GM23338 (cell line): ENCODE results near the gene DAPK3. TPM values are rescaled to one million over a fixed set of nuclear protein-coding genes. Genes with fewer than 3 reads are reported as not detected.

Experiments
- ATAC-seq: fragments of 200-7000 bp; cut with Tn5 transposase; 3 replicates; pipeline ENCODE4 v1.9.1; 2020
- DNase-seq: peaks from one replicate; pipeline ENCODE4 v3.0.0-alpha.2; 2015; ENCODE audit warnings: low spot score
- H2AFZ ChIP-seq: fragments of 200-600 bp; sonication (generic); 2 replicates; pipeline ENCODE4 v1.8.0; 2016; ENCODE audit warnings: antibody characterized with exemption, mild to moderate bottlenecking, moderate library complexity
- H3F3A ChIP-seq: fragments of 200-600 bp; sonication (generic); replicated peaks from 2 replicates; pipeline ENCODE4 v1.8.0; 2017; ENCODE audit warnings: antibody characterized with exemption, mixed run types, low read depth
- H3K27ac ChIP-seq: fragments of 200-600 bp; sonication (generic); 2 replicates; pipeline ENCODE4 v1.6.1; 2016; ENCODE audit warnings: low read depth
- H3K27me3 ChIP-seq: fragments of 200-600 bp; sonication (generic); 2 replicates; pipeline ENCODE4 v1.8.0; 2016; ENCODE audit warnings: mild to moderate bottlenecking, mixed run types, moderate library complexity; ENCODE audit not compliant: insufficient read depth
- H3K36me3 ChIP-seq: fragments of 200-600 bp; sonication (generic); 2 replicates; pipeline ENCODE4 v1.8.0; 2016; ENCODE audit warnings: mild to moderate bottlenecking; ENCODE audit not compliant: insufficient read depth
- H3K4me1 ChIP-seq: fragments of 200-600 bp; sonication (generic); 2 replicates; pipeline ENCODE4 v1.8.0; 2016; ENCODE audit warnings: mild to moderate bottlenecking, moderate library complexity; ENCODE audit not compliant: insufficient read depth
- H3K4me2 ChIP-seq: fragments of 200-600 bp; sonication (generic); 2 replicates; pipeline ENCODE4 v1.7.1; 2017; ENCODE audit warnings: mixed run types
- H3K4me3 ChIP-seq: fragments of 200-600 bp; sonication (generic); 2 replicates; pipeline ENCODE4 v1.6.1; 2016; ENCODE audit warnings: mixed run types
- H3K79me2 ChIP-seq: fragments of 200-600 bp; sonication (generic); replicated peaks from 2 replicates; pipeline ENCODE4 v1.8.0; 2017; ENCODE audit warnings: mild to moderate bottlenecking; ENCODE audit not compliant: insufficient read depth
- H3K9me2 ChIP-seq: fragments of 200-600 bp; sonication (generic); 2 replicates; pipeline ENCODE4 v1.8.0; 2017; ENCODE audit not compliant: insufficient read depth
- H4K20me1 ChIP-seq: fragments of 200-600 bp; sonication (generic); replicated peaks from 2 replicates; pipeline ENCODE4 v1.8.0; 2017; ENCODE audit warnings: mild to moderate bottlenecking; ENCODE audit not compliant: insufficient read depth
- H3K27ac Mint-ChIP-seq: 2 replicates; pipeline ENCODE4 v1.8.0; 2020; ENCODE audit warnings: inconsistent platforms, mild to moderate bottlenecking, moderate library complexity, mixed read lengths
- H3K27me3 Mint-ChIP-seq: 3 replicates; pipeline ENCODE4 v1.8.0; 2022; ENCODE audit warnings: low read depth, mild to moderate bottlenecking, moderate library complexity, mixed read lengths, inconsistent platforms; ENCODE audit not compliant: insufficient read depth, poor library complexity
- H3K36me3 Mint-ChIP-seq: 3 replicates; pipeline ENCODE4 v1.8.0; 2021; ENCODE audit warnings: low read depth, mild to moderate bottlenecking, inconsistent platforms, moderate library complexity, mixed read lengths
- H3K4me1 Mint-ChIP-seq: 3 replicates; pipeline ENCODE4 v1.8.0; 2020; ENCODE audit warnings: mild to moderate bottlenecking, inconsistent platforms, mixed read lengths
- H3K4me3 Mint-ChIP-seq: 3 replicates; pipeline ENCODE4 v1.8.0; 2021; ENCODE audit warnings: moderate library complexity, mild to moderate bottlenecking, inconsistent platforms, mixed read lengths
- H3K9me3 Mint-ChIP-seq: 3 replicates; pipeline ENCODE4 v1.8.0; 2020; ENCODE audit warnings: moderate library complexity, mild to moderate bottlenecking, inconsistent platforms, mixed read lengths
- CREB1 ChIP-seq: fragments of 250-450 bp; sonication (Bioruptor Pico); IDR thresholded peaks from 2 replicates; pipeline ENCODE4 v1.5.0; 2020; ENCODE audit warnings: low read depth, mild to moderate bottlenecking, moderate library complexity
- CTCF ChIP-seq, 2 experiments: fragments of 200-600 bp in 1 of 2; sonication (generic) in 1 of 2; conservative IDR thresholded peaks; 2 replicates each; pipeline versions ENCODE4 v1.5.1 to v1.6.1; 2016 to 2017; ENCODE audit warnings: antibody characterized with exemption in 2 of 2, low read depth in 2 of 2, mild to moderate bottlenecking in 2 of 2, moderate library complexity in 1 of 2
- ETS1 ChIP-seq: IDR thresholded peaks from 2 replicates; pipeline ENCODE4 v1.6.1; 2016; ENCODE audit warnings: antibody characterized with exemption
- EZH2 ChIP-seq: fragments of 200-600 bp; sonication (generic); IDR thresholded peaks from one replicate; pipeline ENCODE4 v1.8.0; 2017; ENCODE audit warnings: antibody characterized with exemption, mild to moderate bottlenecking, low read depth; ENCODE audit not compliant: unreplicated experiment
- EZH2phosphoT487 ChIP-seq: fragments of 200-600 bp; sonication (generic); IDR thresholded peaks from one replicate; pipeline ENCODE4 v1.8.1; 2018; ENCODE audit warnings: antibody characterized with exemption; ENCODE audit not compliant: unreplicated experiment
- JUNB ChIP-seq: IDR thresholded peaks from one replicate; pipeline ENCODE4 v1.6.1; 2016; ENCODE audit warnings: antibody characterized with exemption; ENCODE audit not compliant: unreplicated experiment
- NANOG ChIP-seq: IDR thresholded peaks from 2 replicates; pipeline ENCODE4 v1.6.1; 2016; ENCODE audit warnings: antibody characterized with exemption, borderline replicate concordance
- POLR2AphosphoS5 ChIP-seq: IDR thresholded peaks from 2 replicates; pipeline ENCODE4 v1.6.1; 2016; ENCODE audit warnings: antibody characterized with exemption, low read depth
- STAT1 ChIP-seq: IDR thresholded peaks from one replicate; pipeline ENCODE4 v1.6.1; 2016; ENCODE audit warnings: antibody characterized with exemption; ENCODE audit not compliant: unreplicated experiment
- ZNF114 ChIP-seq: fragments of 250-450 bp; sonication (Bioruptor Pico); IDR thresholded peaks from 2 replicates; pipeline ENCODE4 v1.5.0; 2020; ENCODE audit warnings: mild to moderate bottlenecking, moderate library complexity
- ZNF331 ChIP-seq: fragments of 250-450 bp; sonication (Bioruptor Pico); IDR thresholded peaks from 2 replicates; pipeline ENCODE4 v1.5.0; 2020; ENCODE audit warnings: low read depth, mild to moderate bottlenecking, moderate library complexity
- polyA plus RNA-seq: library from polyadenylated mRNA; unstranded; fragments of >200 nt; fragmentation: Nextera tagmentation; extraction: Ambion mirVana; gene quantifications from 2 replicates; pipeline ENCODE4 v1.2.1, GENCODE V29; 2016
- total RNA-seq: library from RNA; depleted of rRNA; stranded (reverse); fragments of >200 nt; shearing (Covaris generic); gene quantifications from 2 replicates; pipeline ENCODE4 v1.2.3, GENCODE V29; 2014
- TF ChIP-seq, protein P1 (sequence below): fragments of 250-450 bp; sonication (Bioruptor Pico); IDR thresholded peaks from 2 replicates; pipeline ENCODE4 v1.5.0; 2020; ENCODE audit warnings: mild to moderate bottlenecking, moderate library complexity
- TF ChIP-seq, protein P2 (sequence below): IDR thresholded peaks from one replicate; pipeline ENCODE4 v1.6.1; 2018; ENCODE audit warnings: antibody characterized with exemption; ENCODE audit not compliant: unreplicated experiment

Gene DAPK3
- total and polyA plus RNA-seq, 2 experiments from 2014 or later: 32.1 to 95.6 TPM

GRCh38 chr19:4007836-4008539 is 37.1 kb upstream of the DAPK3 start:
- Histone ChIP-seq H3K27me3 (no peaks in the 10 kb centered on the region), H3K27ac (0 out of 2 replicates have a peak overlapping the region, but pooled peaks have one; percentile 50), H4K20me1 (peaks cover 14% of the 10 kb centered on the region), H3K9me2 (no peaks in the 10 kb centered on the region), H3K4me3 (peak overlapping the region; percentile 94), H3F3A (peaks cover 6% of the 10 kb centered on the region; the same call in 1 of the 2 replicates), H3K4me1 (peaks cover 14% of the 10 kb centered on the region; the same call in 1 of the 2 replicates), H3K36me3 (no peaks in the 10 kb centered on the region), H3K79me2 (peaks cover 41% of the 10 kb centered on the region), H3K4me2 (peak overlapping the region; percentile 96), H2AFZ (no peak overlapping the region)
- Mint-ChIP-seq H3K27ac (no peak overlapping the region; the same call in 1 of the 2 replicates), H3K4me3 (peak overlapping the region; percentile 86), H3K4me1 (peaks cover 17% of the 10 kb centered on the region), H3K27me3 (peaks cover 8% of the 10 kb centered on the region), H3K9me3 (no peaks in the 10 kb centered on the region), H3K36me3 (peaks cover 5% of the 10 kb centered on the region)
- TF ChIP-seq ZNF114: no peak
- TF ChIP-seq, protein P1, sequence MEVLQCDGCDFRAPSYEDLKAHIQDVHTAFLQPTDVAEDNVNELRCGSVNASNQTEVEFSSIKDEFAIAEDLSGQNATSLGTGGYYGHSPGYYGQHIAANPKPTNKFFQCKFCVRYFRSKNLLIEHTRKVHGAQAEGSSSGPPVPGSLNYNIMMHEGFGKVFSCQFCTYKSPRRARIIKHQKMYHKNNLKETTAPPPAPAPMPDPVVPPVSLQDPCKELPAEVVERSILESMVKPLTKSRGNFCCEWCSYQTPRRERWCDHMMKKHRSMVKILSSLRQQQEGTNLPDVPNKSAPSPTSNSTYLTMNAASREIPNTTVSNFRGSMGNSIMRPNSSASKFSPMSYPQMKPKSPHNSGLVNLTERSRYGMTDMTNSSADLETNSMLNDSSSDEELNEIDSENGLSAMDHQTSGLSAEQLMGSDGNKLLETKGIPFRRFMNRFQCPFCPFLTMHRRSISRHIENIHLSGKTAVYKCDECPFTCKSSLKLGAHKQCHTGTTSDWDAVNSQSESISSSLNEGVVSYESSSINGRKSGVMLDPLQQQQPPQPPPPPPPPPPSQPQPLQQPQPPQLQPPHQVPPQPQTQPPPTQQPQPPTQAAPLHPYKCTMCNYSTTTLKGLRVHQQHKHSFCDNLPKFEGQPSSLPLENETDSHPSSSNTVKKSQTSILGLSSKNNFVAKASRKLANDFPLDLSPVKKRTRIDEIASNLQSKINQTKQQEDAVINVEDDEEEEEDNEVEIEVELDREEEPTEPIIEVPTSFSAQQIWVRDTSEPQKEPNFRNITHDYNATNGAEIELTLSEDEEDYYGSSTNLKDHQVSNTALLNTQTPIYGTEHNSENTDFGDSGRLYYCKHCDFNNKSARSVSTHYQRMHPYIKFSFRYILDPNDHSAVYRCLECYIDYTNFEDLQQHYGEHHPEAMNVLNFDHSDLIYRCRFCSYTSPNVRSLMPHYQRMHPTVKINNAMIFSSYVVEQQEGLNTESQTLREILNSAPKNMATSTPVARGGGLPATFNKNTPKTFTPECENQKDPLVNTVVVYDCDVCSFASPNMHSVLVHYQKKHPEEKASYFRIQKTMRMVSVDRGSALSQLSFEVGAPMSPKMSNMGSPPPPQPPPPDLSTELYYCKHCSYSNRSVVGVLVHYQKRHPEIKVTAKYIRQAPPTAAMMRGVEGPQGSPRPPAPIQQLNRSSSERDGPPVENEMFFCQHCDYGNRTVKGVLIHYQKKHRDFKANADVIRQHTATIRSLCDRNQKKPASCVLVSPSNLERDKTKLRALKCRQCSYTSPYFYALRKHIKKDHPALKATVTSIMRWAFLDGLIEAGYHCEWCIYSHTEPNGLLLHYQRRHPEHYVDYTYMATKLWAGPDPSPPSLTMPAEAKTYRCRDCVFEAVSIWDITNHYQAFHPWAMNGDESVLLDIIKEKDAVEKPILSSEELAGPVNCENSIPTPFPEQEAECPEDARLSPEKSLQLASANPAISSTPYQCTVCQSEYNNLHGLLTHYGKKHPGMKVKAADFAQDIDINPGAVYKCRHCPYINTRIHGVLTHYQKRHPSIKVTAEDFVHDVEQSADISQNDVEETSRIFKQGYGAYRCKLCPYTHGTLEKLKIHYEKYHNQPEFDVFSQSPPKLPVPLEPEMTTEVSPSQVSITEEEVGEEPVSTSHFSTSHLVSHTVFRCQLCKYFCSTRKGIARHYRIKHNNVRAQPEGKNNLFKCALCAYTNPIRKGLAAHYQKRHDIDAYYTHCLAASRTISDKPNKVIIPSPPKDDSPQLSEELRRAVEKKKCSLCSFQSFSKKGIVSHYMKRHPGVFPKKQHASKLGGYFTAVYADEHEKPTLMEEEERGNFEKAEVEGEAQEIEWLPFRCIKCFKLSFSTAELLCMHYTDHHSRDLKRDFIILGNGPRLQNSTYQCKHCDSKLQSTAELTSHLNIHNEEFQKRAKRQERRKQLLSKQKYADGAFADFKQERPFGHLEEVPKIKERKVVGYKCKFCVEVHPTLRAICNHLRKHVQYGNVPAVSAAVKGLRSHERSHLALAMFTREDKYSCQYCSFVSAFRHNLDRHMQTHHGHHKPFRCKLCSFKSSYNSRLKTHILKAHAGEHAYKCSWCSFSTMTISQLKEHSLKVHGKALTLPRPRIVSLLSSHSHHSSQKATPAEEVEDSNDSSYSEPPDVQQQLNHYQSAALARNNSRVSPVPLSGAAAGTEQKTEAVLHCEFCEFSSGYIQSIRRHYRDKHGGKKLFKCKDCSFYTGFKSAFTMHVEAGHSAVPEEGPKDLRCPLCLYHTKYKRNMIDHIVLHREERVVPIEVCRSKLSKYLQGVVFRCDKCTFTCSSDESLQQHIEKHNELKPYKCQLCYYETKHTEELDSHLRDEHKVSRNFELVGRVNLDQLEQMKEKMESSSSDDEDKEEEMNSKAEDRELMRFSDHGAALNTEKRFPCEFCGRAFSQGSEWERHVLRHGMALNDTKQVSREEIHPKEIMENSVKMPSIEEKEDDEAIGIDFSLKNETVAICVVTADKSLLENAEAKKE (CRISPR knock-in tag): no peak
- no peak for TF ChIP-seq ETS1
- TF ChIP-seq CREB1 (CRISPR knock-in tag): no peak
- TF ChIP-seq ZNF331 (CRISPR knock-in tag): no peak
- no peak for TF ChIP-seq EZH2
- TF ChIP-seq EZH2phosphoT487: no peak
- no peak for TF ChIP-seq JUNB
- no peak for TF ChIP-seq POLR2AphosphoS5
- TF ChIP-seq NANOG: no peak
- no peak for TF ChIP-seq CTCF (conservative IDR thresholded peaks at IDR 0.05; ENCODE audit: low read depth in 2 of 2)
- TF ChIP-seq STAT1: no peak
- TF ChIP-seq, protein P2, sequence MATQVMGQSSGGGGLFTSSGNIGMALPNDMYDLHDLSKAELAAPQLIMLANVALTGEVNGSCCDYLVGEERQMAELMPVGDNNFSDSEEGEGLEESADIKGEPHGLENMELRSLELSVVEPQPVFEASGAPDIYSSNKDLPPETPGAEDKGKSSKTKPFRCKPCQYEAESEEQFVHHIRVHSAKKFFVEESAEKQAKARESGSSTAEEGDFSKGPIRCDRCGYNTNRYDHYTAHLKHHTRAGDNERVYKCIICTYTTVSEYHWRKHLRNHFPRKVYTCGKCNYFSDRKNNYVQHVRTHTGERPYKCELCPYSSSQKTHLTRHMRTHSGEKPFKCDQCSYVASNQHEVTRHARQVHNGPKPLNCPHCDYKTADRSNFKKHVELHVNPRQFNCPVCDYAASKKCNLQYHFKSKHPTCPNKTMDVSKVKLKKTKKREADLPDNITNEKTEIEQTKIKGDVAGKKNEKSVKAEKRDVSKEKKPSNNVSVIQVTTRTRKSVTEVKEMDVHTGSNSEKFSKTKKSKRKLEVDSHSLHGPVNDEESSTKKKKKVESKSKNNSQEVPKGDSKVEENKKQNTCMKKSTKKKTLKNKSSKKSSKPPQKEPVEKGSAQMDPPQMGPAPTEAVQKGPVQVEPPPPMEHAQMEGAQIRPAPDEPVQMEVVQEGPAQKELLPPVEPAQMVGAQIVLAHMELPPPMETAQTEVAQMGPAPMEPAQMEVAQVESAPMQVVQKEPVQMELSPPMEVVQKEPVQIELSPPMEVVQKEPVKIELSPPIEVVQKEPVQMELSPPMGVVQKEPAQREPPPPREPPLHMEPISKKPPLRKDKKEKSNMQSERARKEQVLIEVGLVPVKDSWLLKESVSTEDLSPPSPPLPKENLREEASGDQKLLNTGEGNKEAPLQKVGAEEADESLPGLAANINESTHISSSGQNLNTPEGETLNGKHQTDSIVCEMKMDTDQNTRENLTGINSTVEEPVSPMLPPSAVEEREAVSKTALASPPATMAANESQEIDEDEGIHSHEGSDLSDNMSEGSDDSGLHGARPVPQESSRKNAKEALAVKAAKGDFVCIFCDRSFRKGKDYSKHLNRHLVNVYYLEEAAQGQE: no peak
- peak; percentile 12 for ATAC-seq
- peak; percentile 56 for DNase-seq
